Panc1 (cell line): Measurements from ENCODE around the gene RPS18. TPM values are rescaled to one million over a fixed set of nuclear protein-coding genes. Genes with fewer than 3 reads are reported as not detected.

Source experiments
- ATAC-seq: fragments of 200-7000 bp; cut with Tn5 transposase; 2 replicates; pipeline ENCODE4 v1.9.1; 2020; ENCODE audit warnings: mild to moderate bottlenecking, moderate library complexity
- BruUV-seq: library from RNA; stranded (reverse); fragments of 400-500 nt; replicated peaks from 2 replicates; lab custom pipeline; 2021; lab: Mats Ljungman, UMichigan
- CTCF ChIA-PET: fragments of 300-600 bp; sonication (Branson Sonifier 250); formaldehyde crosslinking; loops from one replicate; lab custom pipeline; 2022; ENCODE audit warnings: antibody characterized with exemption; lab: Charles Lee
- POLR2A ChIA-PET: fragments of 300-600 bp; sonication (Branson Sonifier 250); formaldehyde crosslinking; loops from one replicate; lab custom pipeline; 2022; ENCODE audit warnings: antibody characterized with exemption; lab: Charles Lee
- DNase-seq: peaks from one replicate; pipeline ENCODE4 v3.0.0-alpha.2; 2010; ENCODE audit warnings: low read depth, low spot score
- H3K27ac ChIP-seq: 2 replicates; pipeline ENCODE4 v1.5.1; 2011; ENCODE audit warnings: mild to moderate bottlenecking, low read length, inconsistent platforms
- H3K27me3 ChIP-seq: fragments of 200-500 bp; sonication (Bioruptor generic); 2 replicates; pipeline ENCODE4 v1.6.0; 2014; ENCODE audit warnings: low read length, inconsistent platforms; ENCODE audit not compliant: control insufficient read depth, insufficient read depth
- H3K36me3 ChIP-seq: fragments of 200-500 bp; sonication (Bioruptor generic); 2 replicates; pipeline ENCODE4 v1.5.1; 2014; ENCODE audit warnings: inconsistent platforms, mild to moderate bottlenecking, low read length, moderate library complexity; ENCODE audit not compliant: control insufficient read depth, insufficient read depth
- H3K4me1 ChIP-seq: 2 replicates; pipeline ENCODE4 v1.5.1; 2011; ENCODE audit warnings: inconsistent platforms, mild to moderate bottlenecking, low read length, moderate library complexity; ENCODE audit not compliant: control insufficient read depth, insufficient read depth
- H3K4me3 ChIP-seq, 2 experiments: 2 replicates each; pipeline ENCODE4 v1.5.1; 2011 to 2012; ENCODE audit warnings: low read depth in 2 of 2, low read length in 2 of 2, mild to moderate bottlenecking in 2 of 2, inconsistent platforms in 1 of 2, moderate library complexity in 1 of 2
- H3K9me3 ChIP-seq: fragments of 200-500 bp; sonication (Bioruptor generic); 2 replicates; pipeline ENCODE4 v1.5.1; 2014; ENCODE audit warnings: low read depth, mild to moderate bottlenecking, inconsistent platforms, low read length, moderate library complexity; ENCODE audit not compliant: control insufficient read depth, insufficient read depth
- CTCF ChIP-seq: fragments of 450-650 bp; IDR thresholded peaks from 2 replicates; pipeline ENCODE4 v1.5.1; 2017; ENCODE audit warnings: mild to moderate bottlenecking
- POLR2AphosphoS5 ChIP-seq: IDR thresholded peaks from 2 replicates; pipeline ENCODE4 v1.6.1; 2012; ENCODE audit warnings: mild to moderate bottlenecking, low read depth, low read length, moderate library complexity
- REST ChIP-seq, 2 experiments: IDR thresholded peaks; 2 replicates each; pipeline ENCODE4 v1.6.1; 2011 to 2012; ENCODE audit warnings: low read depth in 2 of 2, control low read depth in 1 of 2, low read length in 1 of 2, mild to moderate bottlenecking in 1 of 2, moderate library complexity in 1 of 2; ENCODE audit not compliant: insufficient read depth in 1 of 2
- SIN3A ChIP-seq: IDR thresholded peaks from 2 replicates; pipeline ENCODE4 v1.6.1; 2012; ENCODE audit warnings: low read depth, mild to moderate bottlenecking, low read length, moderate library complexity, borderline replicate concordance; ENCODE audit not compliant: insufficient read depth
- TCF7L2 ChIP-seq: IDR thresholded peaks from 2 replicates; pipeline ENCODE4 v1.6.1; 2011; ENCODE audit warnings: mild to moderate bottlenecking, low read depth, low read length, inconsistent platforms
- in situ Hi-C: cut with HindIII; loops from 2 replicates; pipeline ENCODE4 v1.10.0; 2016; ENCODE audit warnings: low sequenced_read_pairs, low pct_unique_long_range_greater_than_20kb
- intact Hi-C: fragments of 100-400 bp; cut with micrococcal nuclease; formaldehyde crosslinking; loops from one replicate; pipeline ENCODE4 v1.10.0; 2022; ENCODE audit not compliant: unreplicated experiment
- total RNA-seq: library from RNA; stranded (reverse); gene quantifications from one replicate; pipeline ENCODE4 v1.2.1, GENCODE V29; 2021; ENCODE audit not compliant: unreplicated experiment

Gene RPS18
- total RNA-seq, 1 experiment from 2014 or later, result 1,987 TPM

- ChIA-PET CTCF (interaction anchor here (0.6 kb wide), 1 partner anchor 94 kb away, joined by 5 read pairs; no protein-coding TSS in a partner anchor), POLR2A (interaction anchor here (0.7 kb wide), 1 partner anchor 89 kb away, joined by 9 read pairs; no protein-coding TSS in a partner anchor)
- ATAC-seq (no peak), DNase-seq (no peak)
- TF ChIP-seq POLR2AphosphoS5 (no peak), REST (IDR thresholded peaks at IDR 0.05; ENCODE audit: insufficient read depth in 1 of 2, low read depth in 2 of 2, low read length in 1 of 2) (no peak), TCF7L2 (no peak), SIN3A (no peak), CTCF (no peak)
- Histone ChIP-seq H3K4me1 (peaks cover 11% of the 10 kb centered on the region), H3K36me3 (peaks cover 15% of the 10 kb centered on the region), H3K27ac (no peak overlapping the region), H3K9me3 (no peaks in the 10 kb centered on the region), H3K4me3 (no peak overlapping the region), H3K27me3 (no peaks in the 10 kb centered on the region)
- in situ Hi-C loops, result no loop called here
- intact Hi-C loops, result no loop called here
- BruUV-seq, result no TSS peak
Observed at GRCh38 chr6:33301877-33302276, 30.0 kb downstream of the RPS18 start.

GRCh38 chr6:33304216-33304615 lies 32.3 kb downstream of the RPS18 start:
- no peak overlapping the region for H3K27ac ChIP-seq
- peaks cover 15% of the 10 kb centered on the region for H3K36me3 ChIP-seq
- peaks cover 6% of the 10 kb centered on the region for H3K4me1 ChIP-seq
- TF ChIP-seq POLR2AphosphoS5 (no peak), REST (IDR thresholded peaks at IDR 0.05; ENCODE audit: insufficient read depth in 1 of 2, low read depth in 2 of 2, low read length in 1 of 2) (no peak), TCF7L2 (no peak), CTCF (no peak), SIN3A (no peak)
- CTCF ChIA-PET, result interaction anchor here (0.5 to 0.6 kb wide), 2 partner anchors 13 to 71 kb away, joined by 3 to 6 read pairs; no protein-coding TSS in a partner anchor
- H3K27me3 ChIP-seq, result no peaks in the 10 kb centered on the region
- no peak overlapping the region for H3K4me3 ChIP-seq
- POLR2A ChIA-PET, result no interaction called here
- no peak for DNase-seq
- no peaks in the 10 kb centered on the region for H3K9me3 ChIP-seq
- intact Hi-C loops, result no loop called here
- no peak for ATAC-seq
- in situ Hi-C loops, result no loop called here
- BruUV-seq, result no TSS peak
